ENCODE data around the gene SCML1. TPM values are rescaled to one million over a fixed set of nuclear protein-coding genes. Genes with fewer than 3 reads are reported as not detected.

The SCML1 gene
- total and polyA plus RNA-seq, 10 of the 15 experiments (the other 5 are each of a cell fraction or from before 2014, with no cell fraction given) = 0.62 to 48.3 (median 1.6) TPM

- POLR2A ChIA-PET = no interaction called here
- 0% methylated on average over 1 of the region's 1 CpG for WGBS (ENCODE audit: insufficient coverage, insufficient replicate concordance, low lambda C conversion rate, missing lambda C conversion rate)
- H3K4me2 ChIP-seq (ENCODE audit: control insufficient read depth, insufficient read depth) = no peak overlapping the region
- in situ Hi-C loops (cut with MboI) = no loop called here
- no peaks in the 10 kb centered on the region for H3K79me2 ChIP-seq (ENCODE audit: control insufficient read depth, insufficient read depth, low read length)
- SMC1A ChIA-PET (ENCODE audit: uncharacterized antibody, unreplicated experiment) = no interaction called here
- FAIRE-seq = no peak
- RAD21 ChIA-PET (ENCODE audit: unreplicated experiment) = no interaction called here
- no peak overlapping the region for H3K9ac ChIP-seq (ENCODE audit: control insufficient read depth, insufficient read depth, low read length)
- no peaks in the 10 kb centered on the region for H4K20me1 ChIP-seq (ENCODE audit: control insufficient read depth, insufficient read depth)
- no peaks in the 10 kb centered on the region for H3K4me1 ChIP-seq (ENCODE audit: control insufficient read depth, insufficient read depth, low read length)
- intact Hi-C loops (cut with micrococcal nuclease; ENCODE audit: unreplicated experiment) = no loop called here
- no peak overlapping the region for H3K27ac ChIP-seq (ENCODE audit: control insufficient read depth, insufficient read depth)
- CTCF ChIA-PET = no interaction called here
- TF ChIP-seq GABPA (IDR thresholded peaks at IDR 0.05; ENCODE audit: low read depth) (no peak), SMAD5 (IDR thresholded peaks at IDR 0.05; ENCODE audit: low read depth) (no peak), IKZF2 (IDR thresholded peaks at IDR 0.05) (no peak), NBN (IDR thresholded peaks at IDR 0.05) (no peak), NFIC (IDR thresholded peaks at IDR 0.05; ENCODE audit: low read depth, low read length) (no peak), PML (IDR thresholded peaks at IDR 0.05; ENCODE audit: low read length) (no peak), NR2C2 (IDR thresholded peaks at IDR 0.05; ENCODE audit: borderline replicate concordance, control insufficient read depth, insufficient read length, low read depth) (no peak), SKIL (IDR thresholded peaks at IDR 0.05; ENCODE audit: low read depth, poor library complexity, severe bottlenecking) (no peak), PRDM15 (CRISPR knock-in tag; IDR thresholded peaks at IDR 0.05) (no peak), TARDBP (IDR thresholded peaks at IDR 0.05; ENCODE audit: borderline replicate concordance) (no peak), JUND (IDR thresholded peaks at IDR 0.05; ENCODE audit: low read depth, low read length) (no peak), RCOR1 (conservative IDR thresholded peaks at IDR 0.05; ENCODE audit: low read depth, low read length) (no peak), HDAC6 (IDR thresholded peaks at IDR 0.05; ENCODE audit: unreplicated experiment) (no peak), EED (IDR thresholded peaks at IDR 0.05; ENCODE audit: low read depth) (no peak), WRNIP1 (IDR thresholded peaks at IDR 0.05; ENCODE audit: borderline replicate concordance, low read depth, low read length) (no peak)
- TF ChIP-seq, protein P1, sequence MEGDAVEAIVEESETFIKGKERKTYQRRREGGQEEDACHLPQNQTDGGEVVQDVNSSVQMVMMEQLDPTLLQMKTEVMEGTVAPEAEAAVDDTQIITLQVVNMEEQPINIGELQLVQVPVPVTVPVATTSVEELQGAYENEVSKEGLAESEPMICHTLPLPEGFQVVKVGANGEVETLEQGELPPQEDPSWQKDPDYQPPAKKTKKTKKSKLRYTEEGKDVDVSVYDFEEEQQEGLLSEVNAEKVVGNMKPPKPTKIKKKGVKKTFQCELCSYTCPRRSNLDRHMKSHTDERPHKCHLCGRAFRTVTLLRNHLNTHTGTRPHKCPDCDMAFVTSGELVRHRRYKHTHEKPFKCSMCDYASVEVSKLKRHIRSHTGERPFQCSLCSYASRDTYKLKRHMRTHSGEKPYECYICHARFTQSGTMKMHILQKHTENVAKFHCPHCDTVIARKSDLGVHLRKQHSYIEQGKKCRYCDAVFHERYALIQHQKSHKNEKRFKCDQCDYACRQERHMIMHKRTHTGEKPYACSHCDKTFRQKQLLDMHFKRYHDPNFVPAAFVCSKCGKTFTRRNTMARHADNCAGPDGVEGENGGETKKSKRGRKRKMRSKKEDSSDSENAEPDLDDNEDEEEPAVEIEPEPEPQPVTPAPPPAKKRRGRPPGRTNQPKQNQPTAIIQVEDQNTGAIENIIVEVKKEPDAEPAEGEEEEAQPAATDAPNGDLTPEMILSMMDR (IDR thresholded peaks at IDR 0.05 in 2 of 3, conservative IDR thresholded peaks at IDR 0.05 in 1 of 3; ENCODE audit: control insufficient read depth in 2 of 3, extremely low read depth in 1 of 3, insufficient read depth in 1 of 3, low read depth in 3 of 3, low read length in 3 of 3) = no peak
- TF ChIP-seq, protein P2, sequence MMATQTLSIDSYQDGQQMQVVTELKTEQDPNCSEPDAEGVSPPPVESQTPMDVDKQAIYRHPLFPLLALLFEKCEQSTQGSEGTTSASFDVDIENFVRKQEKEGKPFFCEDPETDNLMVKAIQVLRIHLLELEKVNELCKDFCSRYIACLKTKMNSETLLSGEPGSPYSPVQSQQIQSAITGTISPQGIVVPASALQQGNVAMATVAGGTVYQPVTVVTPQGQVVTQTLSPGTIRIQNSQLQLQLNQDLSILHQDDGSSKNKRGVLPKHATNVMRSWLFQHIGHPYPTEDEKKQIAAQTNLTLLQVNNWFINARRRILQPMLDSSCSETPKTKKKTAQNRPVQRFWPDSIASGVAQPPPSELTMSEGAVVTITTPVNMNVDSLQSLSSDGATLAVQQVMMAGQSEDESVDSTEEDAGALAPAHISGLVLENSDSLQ (IDR thresholded peaks at IDR 0.05) = no peak
- no peak overlapping the region for H2AFZ ChIP-seq (ENCODE audit: control insufficient read depth, low read depth, low read length)
- no peak overlapping the region for H3K4me3 ChIP-seq
- no peaks in the 10 kb centered on the region for H3K36me3 ChIP-seq (ENCODE audit: control insufficient read depth in 2 of 2, insufficient read depth in 2 of 2, low read length in 1 of 2)
- BruUV-seq (replicated peaks) = no TSS peak
- no peaks in the 10 kb centered on the region for H3K27me3 ChIP-seq (replicated peaks in 1 of 2; ENCODE audit: control insufficient read depth in 2 of 2, insufficient read depth in 2 of 2, low read length in 1 of 2)
- DNase-seq (ENCODE audit: low read depth, low spot score) = no peak
- H3K9me3 ChIP-seq (replicated peaks; ENCODE audit: control insufficient read depth, insufficient read depth, low read length) = no peaks in the 10 kb centered on the region
- no peak for ATAC-seq
These were observed 26.4 kb upstream of the SCML1 start for GRCh38 chrX:17710871-17711301.
